Neuronal stem cell (in vitro differentiated cells): ENCODE measurements around the gene NRIP1.
"Not testable (repeated sequence)": the region's sequence is repeated elsewhere in the genome, so short reads cannot be mapped to it uniquely, and the experiment has no call there.

Experiments
- DNase-seq: peaks from one replicate; pipeline ENCODE4 v3.0.0-alpha.2; 2013; ENCODE audit warnings: low spot score
- H2AFZ ChIP-seq: one replicate; pipeline ENCODE4 v1.6.1; 2013; ENCODE audit warnings: mild to moderate bottlenecking, low read length, inconsistent platforms
- H2AK5ac ChIP-seq: 2 replicates; pipeline ENCODE4 v1.6.1; 2013; ENCODE audit warnings: low read depth, mild to moderate bottlenecking, inconsistent platforms, low read length, moderate library complexity, mixed read lengths
- H2BK120ac ChIP-seq: 2 replicates; pipeline ENCODE4 v1.6.1; 2013; ENCODE audit warnings: low read depth, mild to moderate bottlenecking, inconsistent platforms, low read length, moderate library complexity, mixed read lengths
- H2BK12ac ChIP-seq: one replicate; pipeline ENCODE4 v1.6.1; 2013; ENCODE audit warnings: low read length, inconsistent platforms
- H2BK15ac ChIP-seq: 2 replicates; pipeline ENCODE4 v1.6.1; 2013; ENCODE audit warnings: mild to moderate bottlenecking, low read length, inconsistent platforms, mixed read lengths
- H2BK5ac ChIP-seq: one replicate; pipeline ENCODE4 v1.6.1; 2013; ENCODE audit warnings: inconsistent platforms, mild to moderate bottlenecking, low read length, moderate library complexity
- H3K14ac ChIP-seq: one replicate; pipeline ENCODE4 v1.6.1; 2013; ENCODE audit warnings: low read length, inconsistent platforms
- H3K18ac ChIP-seq: 2 replicates; pipeline ENCODE4 v1.6.1; 2013; ENCODE audit warnings: low read length, inconsistent platforms
- H3K23ac ChIP-seq: 2 replicates; pipeline ENCODE4 v1.6.1; 2013; ENCODE audit warnings: low read depth, mild to moderate bottlenecking, mixed read lengths, low read length, inconsistent platforms; ENCODE audit not compliant: poor library complexity
- H3K27ac ChIP-seq: replicated peaks from 3 replicates; pipeline ENCODE4 v1.5.1; 2013; ENCODE audit warnings: low read length, inconsistent platforms
- H3K27me3 ChIP-seq, 3 experiments: 2 replicates each; pipeline ENCODE4 v1.6.1; 2013; ENCODE audit warnings: low read length in 3 of 3, mild to moderate bottlenecking in 2 of 3, inconsistent platforms in 1 of 3, low read depth in 1 of 3, mixed read lengths in 1 of 3, moderate library complexity in 1 of 3; ENCODE audit not compliant: control insufficient read depth in 3 of 3, insufficient read depth in 3 of 3
- H3K36me3 ChIP-seq, 2 donors: replicated peaks in 1 of 2; 2 replicates each; pipeline ENCODE4 v1.6.1; 2013; ENCODE audit warnings: low read length in 2 of 2; ENCODE audit not compliant: control insufficient read depth in 2 of 2, insufficient read depth in 2 of 2
- H3K4ac ChIP-seq: 2 replicates; pipeline ENCODE4 v1.6.1; 2013; ENCODE audit warnings: inconsistent platforms, mild to moderate bottlenecking, low read length, moderate library complexity
- H3K4me1 ChIP-seq, 2 donors: 1 replicate in 1 of 2; 2 replicates in 1 of 2; pipeline ENCODE4 v1.6.1; 2013; ENCODE audit warnings: low read length in 2 of 2, low read depth in 1 of 2; ENCODE audit not compliant: control insufficient read depth in 2 of 2, insufficient read depth in 1 of 2
- H3K4me2 ChIP-seq: one replicate; pipeline ENCODE4 v1.6.1; 2013; ENCODE audit warnings: mild to moderate bottlenecking, low read length, inconsistent platforms; ENCODE audit not compliant: insufficient read depth, poor library complexity, severe bottlenecking
- H3K4me3 ChIP-seq, 2 donors: 2 replicates each; pipeline ENCODE4 v1.5.1; 2013; ENCODE audit warnings: low read length in 2 of 2, mild to moderate bottlenecking in 2 of 2, inconsistent platforms in 1 of 2, moderate library complexity in 1 of 2
- H3K79me1 ChIP-seq: one replicate; pipeline ENCODE4 v1.6.1; 2013; ENCODE audit warnings: low read depth, mild to moderate bottlenecking, inconsistent platforms, low read length, moderate library complexity
- H3K9ac ChIP-seq: one replicate; pipeline ENCODE4 v1.6.1; 2013; ENCODE audit warnings: mild to moderate bottlenecking, low read depth, low read length, inconsistent platforms; ENCODE audit not compliant: poor library complexity
- H3K9me3 ChIP-seq, 2 donors: replicated peaks in 1 of 2; 2 replicates each; pipeline versions ENCODE3 to v1.6.1; 2013; ENCODE audit warnings: low read length in 2 of 2, mild to moderate bottlenecking in 2 of 2, inconsistent platforms in 1 of 2, low read depth in 1 of 2, mixed read lengths in 1 of 2, moderate library complexity in 1 of 2; ENCODE audit not compliant: control insufficient read depth in 2 of 2, insufficient read depth in 1 of 2
- H4K8ac ChIP-seq: one replicate; pipeline ENCODE4 v1.6.1; 2013; ENCODE audit warnings: low read depth, mild to moderate bottlenecking, inconsistent platforms, low read length, moderate library complexity
- H4K91ac ChIP-seq: one replicate; pipeline ENCODE4 v1.6.1; 2013; ENCODE audit warnings: low read length, low read depth, mild to moderate bottlenecking, inconsistent platforms; ENCODE audit not compliant: poor library complexity
- WGBS, 2 donors: extraction: QIAGEN DNeasy Blood & Tissue Kit; methylation state at CpG; one replicate each; pipeline ENCODE4 v1.1.7; 2013; ENCODE audit warnings: missing lambda C conversion rate in 2 of 2, mixed read lengths in 1 of 2; ENCODE audit not compliant: insufficient read length in 2 of 2, insufficient replicate concordance in 1 of 2; ENCODE audit errors: extremely low coverage in 2 of 2; 5-methylcytosine and 5-hydroxymethylcytosine counted together

The NRIP1 gene

GRCh38 chr21:14943616-14944015 lies 121.2 kb downstream of the NRIP1 start:
- H3K79me1 ChIP-seq: no peaks in the 10 kb centered on the region
- no peak overlapping the region for H3K4me2 ChIP-seq
- H2BK12ac ChIP-seq: no peak overlapping the region
- no peak overlapping the region for H2AFZ ChIP-seq
- H2BK120ac ChIP-seq: no peak overlapping the region
- H3K9me3 ChIP-seq: peaks cover 0 to 3% of the 10 kb centered on the region in 2 donors
- no peak overlapping the region for H2AK5ac ChIP-seq
- no peaks in the 10 kb centered on the region for H3K36me3 ChIP-seq
- no peak overlapping the region for H3K27ac ChIP-seq
- H2BK15ac ChIP-seq: no peak overlapping the region
- H3K4me3 ChIP-seq: no peak overlapping the region
- H3K18ac ChIP-seq: no peak overlapping the region
- no CpG with 5 or more reads among the region's 3 CpGs for WGBS, 2 donors
- H3K9ac ChIP-seq: no peak overlapping the region
- no peak overlapping the region for H2BK5ac ChIP-seq
- no peak for DNase-seq
- no peak overlapping the region for H4K8ac ChIP-seq
- H3K4me1 ChIP-seq: no peaks in the 10 kb centered on the region
- no peaks in the 10 kb centered on the region for H3K27me3 ChIP-seq
- no peak overlapping the region for H3K23ac ChIP-seq
- H3K14ac ChIP-seq: no peak overlapping the region
- H4K91ac ChIP-seq: no peak overlapping the region
- no peak overlapping the region for H3K4ac ChIP-seq

DNA sequence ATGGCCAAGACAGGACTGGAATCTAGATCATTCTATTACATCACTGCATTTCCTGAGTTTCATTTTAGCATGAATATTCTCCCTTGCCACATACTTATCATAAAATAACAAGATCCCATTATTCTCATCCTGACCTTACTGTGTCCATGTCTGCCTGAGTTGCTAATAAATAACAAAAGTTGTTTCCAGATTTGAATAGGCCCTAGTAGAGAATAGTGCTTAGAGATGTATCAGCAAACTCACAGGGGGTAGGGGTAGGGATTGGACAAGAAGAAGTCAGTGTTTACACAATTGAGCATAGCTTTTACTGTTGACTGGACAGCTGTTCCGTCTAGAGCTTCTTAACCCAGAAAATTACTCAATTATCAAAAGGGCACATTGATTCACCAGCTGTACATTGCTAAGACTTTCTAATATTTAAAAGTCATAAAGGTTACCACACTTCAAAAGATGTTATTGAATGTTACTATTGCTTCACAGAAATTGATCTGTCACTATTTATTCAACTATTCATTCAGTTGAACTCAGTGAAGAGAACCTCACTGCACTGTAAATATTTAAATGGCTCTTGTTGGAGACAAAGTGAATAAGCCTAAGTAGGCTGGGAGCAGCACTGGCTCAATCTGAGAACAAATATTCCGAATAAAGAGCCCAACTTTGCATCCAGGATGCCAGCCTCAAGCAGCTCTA lies 121.9 kb downstream of the NRIP1 start:
- no peak overlapping the region for H3K9ac ChIP-seq
- no peak overlapping the region for H4K91ac ChIP-seq
- H3K36me3 ChIP-seq: no peaks in the 10 kb centered on the region
- no peak overlapping the region for H2AFZ ChIP-seq
- no peak overlapping the region for H3K18ac ChIP-seq
- H3K4me1 ChIP-seq: no peaks in the 10 kb centered on the region
- no peak overlapping the region for H2BK12ac ChIP-seq
- no peaks in the 10 kb centered on the region for H3K9me3 ChIP-seq
- H3K23ac ChIP-seq: no peak overlapping the region
- H2AK5ac ChIP-seq: no peak overlapping the region
- H2BK5ac ChIP-seq: no peak overlapping the region
- no CpG with 5 or more reads among the region's 2 CpGs for WGBS, 2 donors
- DNase-seq: no peak
- no peak overlapping the region for H2BK120ac ChIP-seq
- H3K4me3 ChIP-seq: no peak overlapping the region
- no peak overlapping the region for H4K8ac ChIP-seq
- no peak overlapping the region for H3K4ac ChIP-seq
- no peak overlapping the region for H3K4me2 ChIP-seq
- H3K27me3 ChIP-seq: no peaks in the 10 kb centered on the region
- H3K79me1 ChIP-seq: no peaks in the 10 kb centered on the region
- H2BK15ac ChIP-seq: no peak overlapping the region
- no peak overlapping the region for H3K27ac ChIP-seq
- H3K14ac ChIP-seq: no peak overlapping the region

DNA sequence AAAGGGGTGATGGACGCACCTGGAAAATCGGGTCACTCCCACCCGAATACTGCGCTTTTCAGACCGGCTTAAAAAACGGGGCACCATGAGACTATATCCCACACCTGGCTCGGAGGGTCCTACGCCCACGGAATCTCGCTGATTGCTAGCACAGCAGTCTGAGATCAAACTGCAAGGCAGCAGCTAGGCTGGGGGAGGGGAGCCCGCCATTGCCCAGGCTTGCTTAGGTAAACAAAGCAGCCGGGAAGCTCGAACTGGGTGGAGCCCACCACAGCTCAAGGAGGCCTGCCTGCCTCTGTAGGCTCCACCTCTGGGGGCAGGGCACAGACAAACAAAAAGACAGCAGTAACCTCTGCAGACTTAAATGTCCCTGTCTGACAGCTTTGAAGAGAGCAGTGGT lies 137.5 kb downstream of the NRIP1 start:
- H3K27me3 ChIP-seq, H3K14ac ChIP-seq, H2AK5ac ChIP-seq, H3K36me3 ChIP-seq, H3K23ac ChIP-seq, H3K9ac ChIP-seq, H2AFZ ChIP-seq, H3K18ac ChIP-seq, H2BK5ac ChIP-seq, H3K27ac ChIP-seq, H3K4me3 ChIP-seq, H2BK120ac ChIP-seq, H3K9me3 ChIP-seq, DNase-seq, H3K4me2 ChIP-seq, H3K79me1 ChIP-seq, H3K4ac ChIP-seq, H3K4me1 ChIP-seq, H2BK15ac ChIP-seq, H2BK12ac ChIP-seq, H4K91ac ChIP-seq, H4K8ac ChIP-seq: not testable (repeated sequence)
- no CpG with 5 or more reads among the region's 13 CpGs for WGBS, 2 donors

DNA sequence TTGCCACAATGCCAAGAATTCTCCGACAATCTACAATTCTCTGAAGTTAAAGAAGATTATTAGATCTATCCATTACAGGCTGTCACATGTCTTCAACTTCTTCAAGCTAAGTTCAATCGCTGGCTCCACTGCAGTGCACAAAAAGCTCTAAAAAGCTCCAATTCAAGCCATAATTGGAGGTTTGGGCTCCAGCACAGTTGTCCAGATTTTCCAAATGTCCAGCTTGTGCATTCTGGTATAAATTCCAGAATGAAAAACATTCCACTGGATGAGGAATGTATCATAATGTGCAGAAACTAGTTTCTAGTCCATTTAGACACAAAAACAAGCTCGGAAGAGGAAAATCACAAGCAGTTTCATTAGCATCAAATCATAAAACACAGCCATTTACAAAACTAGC lies 138.6 kb downstream of the NRIP1 start:
- DNase-seq: no peak
- Histone ChIP-seq H2AFZ (no peak overlapping the region), H2BK12ac (no peak overlapping the region), H3K14ac (no peak overlapping the region), H3K18ac (no peak overlapping the region), H3K23ac (no peak overlapping the region), H3K4me3 (no peak overlapping the region), H3K4ac (no peak overlapping the region), H4K91ac (no peak overlapping the region), H2BK15ac (no peak overlapping the region), H4K8ac (no peak overlapping the region), H2BK5ac (no peak overlapping the region), H3K4me1 (no peaks in the 10 kb centered on the region), H3K4me2 (no peak overlapping the region), H3K27ac (no peak overlapping the region), H3K79me1 (no peaks in the 10 kb centered on the region), H3K9me3 (peaks cover 0 to 9% of the 10 kb centered on the region in 2 donors), H3K36me3 (no peaks in the 10 kb centered on the region), H3K27me3 (no peaks in the 10 kb centered on the region), H3K9ac (no peak overlapping the region), H2BK120ac (no peak overlapping the region), H2AK5ac (no peak overlapping the region)
- no CpG with 5 or more reads among the region's 3 CpGs for WGBS, 2 donors
